MV-4-11 (cell line): ENCODE results near the gene RUNX3.

ENCODE experiments used
- DNase-seq: peaks from one replicate; lab custom pipeline; 2025; lab: John Stamatoyannopoulos, UW

RUNX3 gene

DNA sequence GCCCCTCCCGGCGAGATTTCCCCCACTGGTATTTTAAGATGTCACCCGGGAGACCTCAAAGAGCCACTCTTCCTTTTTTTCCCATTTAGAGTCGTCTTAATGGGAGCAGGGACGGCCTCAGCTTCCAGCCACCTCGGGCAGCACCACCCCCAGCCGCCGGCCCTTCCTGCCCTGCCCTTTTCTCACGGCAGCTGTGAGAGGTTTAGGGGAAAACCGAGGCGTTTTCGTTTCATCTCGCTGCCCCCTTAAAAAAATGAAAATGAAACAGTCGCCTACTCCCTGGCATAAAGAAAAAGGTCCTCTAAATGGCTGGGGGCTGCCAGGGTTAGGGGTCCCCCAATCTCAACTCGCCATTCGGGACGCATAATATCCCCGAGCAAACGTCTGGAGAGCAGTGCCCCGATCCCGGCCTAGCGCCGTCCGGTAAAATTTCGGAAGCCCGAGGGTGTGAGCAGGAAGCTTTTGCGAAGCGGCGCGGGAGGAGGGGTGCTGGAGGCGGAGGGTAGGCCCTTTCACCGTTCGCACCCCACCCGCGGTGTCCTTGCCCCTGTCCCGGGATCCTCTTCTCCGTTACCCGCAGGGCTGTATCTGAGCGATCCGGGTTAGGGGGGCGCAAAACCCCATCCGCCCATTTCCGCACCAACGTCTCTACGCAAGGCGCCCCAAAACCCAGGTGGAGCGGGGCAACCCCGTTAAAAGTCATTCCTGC lies 1.2 kb downstream of the RUNX3 start:
- DNase-seq: no peak

- peak; percentile 40 for DNase-seq
Observed at GRCh38 chr1:24927988-24928688, 1.9 kb downstream of the RUNX3 start.

DNA sequence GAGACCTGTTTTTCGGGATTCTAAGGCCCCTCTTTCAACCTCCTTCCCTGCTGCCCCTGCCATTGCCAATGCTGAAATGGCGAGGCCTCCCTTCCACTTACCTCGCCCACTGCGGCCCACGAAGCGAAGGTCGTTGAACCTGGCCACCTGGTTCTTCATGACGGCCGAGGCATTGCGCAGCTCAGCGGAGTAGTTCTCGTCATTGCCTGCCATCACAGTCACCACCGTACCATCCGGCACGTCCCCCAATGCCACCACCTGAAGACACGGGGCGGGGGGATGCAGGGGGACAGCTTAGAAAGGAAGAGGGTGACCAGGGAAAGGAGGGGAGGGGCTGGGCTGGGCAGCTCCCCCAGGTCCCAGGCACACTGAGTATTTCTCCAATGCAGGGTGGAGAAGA lies 2.6 kb downstream of the RUNX3 start:
- no peak for DNase-seq

DNA sequence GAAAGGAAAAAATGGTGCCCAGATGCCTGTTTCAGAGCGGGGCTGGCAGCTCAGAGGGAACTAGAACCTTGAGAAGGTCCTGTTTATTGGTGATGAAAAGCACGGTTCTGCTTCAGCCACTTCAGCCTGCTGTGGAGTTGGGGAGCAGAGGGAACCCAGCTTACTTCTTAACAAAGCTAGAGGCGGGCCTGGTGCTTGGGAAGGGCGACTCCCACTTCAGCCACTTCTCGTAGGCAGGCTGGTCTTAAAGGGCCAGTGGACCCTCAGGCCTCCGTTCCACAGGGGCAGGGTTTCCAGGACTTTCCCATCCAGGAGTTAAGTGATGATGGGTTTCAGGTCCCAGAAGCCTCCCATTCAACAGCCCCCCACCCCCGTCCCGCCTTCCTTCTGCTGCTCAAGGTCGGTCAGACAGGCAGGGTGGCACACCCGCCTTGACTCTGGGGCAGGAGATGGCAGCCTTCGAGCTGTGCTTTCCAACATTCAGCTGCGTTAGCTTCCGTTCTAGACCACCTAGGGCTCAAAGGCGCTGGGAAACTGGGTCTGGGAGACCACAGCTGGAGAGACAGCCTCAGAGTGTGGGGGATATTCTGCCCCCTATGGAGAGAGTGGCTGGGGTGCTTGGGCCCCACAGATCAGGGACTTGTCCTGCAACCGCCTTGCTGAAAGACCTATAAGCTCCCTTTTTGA lies 3.4 kb downstream of the RUNX3 start:
- peak; percentile 33 for DNase-seq

DNA sequence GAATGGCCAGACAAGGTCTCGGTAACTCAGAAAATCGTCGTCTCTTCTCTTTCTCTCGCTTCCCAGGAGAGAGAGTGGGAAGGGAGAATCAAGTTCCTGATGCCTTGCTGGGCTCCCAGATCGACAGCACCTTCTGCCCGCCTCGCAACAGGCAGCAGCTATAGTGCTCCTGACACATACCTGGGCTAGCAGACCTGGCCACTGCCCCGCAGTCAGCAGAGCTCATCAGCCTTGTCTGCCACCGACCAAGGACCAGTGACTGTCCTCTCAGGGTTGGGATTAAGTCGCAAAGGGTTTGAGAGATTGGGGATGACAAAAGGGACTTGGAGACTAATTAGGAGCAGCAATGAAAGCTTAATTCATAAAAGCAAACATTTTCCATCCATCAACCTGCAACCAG lies 4.1 kb downstream of the RUNX3 start:
- DNase-seq: no peak

- DNase-seq: no peak
Observed at GRCh38 chr1:24925082-24925779, 4.8 kb downstream of the RUNX3 start.

DNA sequence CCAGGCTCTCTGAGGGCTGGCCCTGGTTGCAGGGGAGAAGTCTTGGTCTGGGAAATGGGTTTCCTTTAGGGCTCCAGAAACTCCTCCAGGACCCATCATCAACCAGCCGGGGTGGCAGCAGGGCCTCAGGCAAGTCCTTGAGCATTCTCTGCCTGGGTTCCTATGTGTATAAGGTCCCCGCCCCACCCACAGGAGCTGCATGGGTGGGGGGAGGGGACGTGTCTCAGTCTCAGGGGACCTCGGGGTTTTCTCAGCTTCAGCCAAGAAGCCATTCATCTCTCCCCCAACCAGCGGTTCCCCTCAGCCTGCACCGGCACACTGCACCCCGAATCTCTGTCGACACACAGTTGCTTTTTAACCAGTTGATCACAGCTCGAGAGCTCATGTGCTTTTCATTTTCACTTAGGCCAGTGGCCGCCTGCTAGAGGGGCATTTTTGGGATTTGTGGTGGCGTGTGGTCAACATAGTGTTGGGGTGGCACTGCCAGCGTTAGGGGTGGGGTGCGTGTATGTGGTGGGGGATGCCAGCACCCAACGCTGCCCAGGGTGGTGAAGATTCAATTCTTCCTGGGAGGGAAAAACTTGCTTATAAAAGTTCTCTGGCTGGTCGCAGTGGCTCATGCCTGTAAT lies 6.5 kb downstream of the RUNX3 start:
- no peak for DNase-seq

DNA sequence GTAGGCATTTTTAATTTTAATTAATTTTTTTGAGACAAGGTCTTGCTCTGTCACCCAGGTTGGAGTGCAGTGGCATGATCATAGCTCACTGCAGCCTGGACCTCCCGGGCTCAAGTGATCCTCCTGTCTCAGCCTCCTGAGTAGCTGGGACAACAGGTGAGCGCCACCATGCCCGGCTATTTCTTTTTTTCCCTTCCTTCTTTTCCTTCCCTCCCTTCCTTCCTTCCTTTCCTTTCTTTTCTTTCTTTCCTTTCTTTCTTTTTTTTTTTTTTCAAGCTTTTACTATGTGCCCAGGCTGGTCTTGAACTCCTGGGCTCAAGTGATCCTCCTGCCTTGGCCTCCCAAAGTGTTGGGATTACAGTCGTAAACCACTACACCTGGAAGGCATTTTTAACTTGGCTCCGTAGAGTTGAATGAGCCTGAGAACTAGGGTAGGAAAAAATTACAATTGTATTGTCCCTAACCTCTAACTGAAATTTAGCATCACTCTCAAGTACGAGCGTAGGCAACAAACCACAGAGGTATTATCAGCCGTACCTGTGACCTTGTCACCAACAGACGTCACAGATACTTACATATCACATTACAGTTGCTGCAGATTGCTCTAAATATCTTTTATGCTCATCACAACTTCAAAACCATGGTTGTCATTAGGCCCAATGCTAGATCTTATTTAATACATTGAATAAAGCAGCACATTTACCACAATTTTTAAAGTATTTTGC lies 8.0 kb downstream of the RUNX3 start:
- no peak for DNase-seq

DNA sequence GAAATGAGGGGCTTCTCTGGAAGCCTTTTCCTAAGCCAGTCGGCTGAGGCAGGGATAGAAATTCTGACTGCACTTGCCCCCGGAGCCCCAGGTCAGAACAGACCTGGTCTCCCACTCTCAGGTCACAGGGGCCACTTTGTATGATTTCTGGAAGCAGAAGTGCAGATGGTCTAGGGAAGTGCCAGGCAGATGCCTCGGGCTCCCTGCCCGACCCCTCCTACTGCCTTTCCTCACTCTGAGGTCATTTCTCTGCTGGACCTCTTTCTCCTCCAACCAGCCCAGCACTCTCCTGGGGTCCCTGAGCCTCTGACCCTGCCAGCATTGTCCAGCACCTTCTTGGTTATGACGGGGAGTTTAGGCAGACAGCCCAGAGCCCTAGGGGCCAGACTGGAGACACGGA lies 8.7 kb downstream of the RUNX3 start:
- DNase-seq: no peak

DNA sequence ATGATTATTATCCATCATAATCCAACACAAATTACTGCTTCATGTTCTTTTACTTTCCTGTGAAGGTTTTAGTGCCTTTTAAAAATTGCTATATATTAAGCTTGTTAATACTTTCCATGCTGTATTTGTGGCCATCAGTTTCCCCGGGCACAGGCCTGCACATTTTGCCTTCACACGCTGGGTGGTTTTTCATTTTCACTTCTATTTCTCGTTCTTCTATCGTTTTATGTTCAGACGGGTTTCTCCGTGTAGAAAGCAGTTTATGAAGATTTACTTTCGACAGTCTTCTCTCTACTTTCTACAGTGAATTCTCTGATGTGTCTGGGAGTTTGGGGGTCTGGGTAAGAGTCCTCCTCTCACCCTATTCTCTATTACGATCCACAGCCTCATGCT lies 9.5 kb downstream of the RUNX3 start:
- no peak for DNase-seq

DNA sequence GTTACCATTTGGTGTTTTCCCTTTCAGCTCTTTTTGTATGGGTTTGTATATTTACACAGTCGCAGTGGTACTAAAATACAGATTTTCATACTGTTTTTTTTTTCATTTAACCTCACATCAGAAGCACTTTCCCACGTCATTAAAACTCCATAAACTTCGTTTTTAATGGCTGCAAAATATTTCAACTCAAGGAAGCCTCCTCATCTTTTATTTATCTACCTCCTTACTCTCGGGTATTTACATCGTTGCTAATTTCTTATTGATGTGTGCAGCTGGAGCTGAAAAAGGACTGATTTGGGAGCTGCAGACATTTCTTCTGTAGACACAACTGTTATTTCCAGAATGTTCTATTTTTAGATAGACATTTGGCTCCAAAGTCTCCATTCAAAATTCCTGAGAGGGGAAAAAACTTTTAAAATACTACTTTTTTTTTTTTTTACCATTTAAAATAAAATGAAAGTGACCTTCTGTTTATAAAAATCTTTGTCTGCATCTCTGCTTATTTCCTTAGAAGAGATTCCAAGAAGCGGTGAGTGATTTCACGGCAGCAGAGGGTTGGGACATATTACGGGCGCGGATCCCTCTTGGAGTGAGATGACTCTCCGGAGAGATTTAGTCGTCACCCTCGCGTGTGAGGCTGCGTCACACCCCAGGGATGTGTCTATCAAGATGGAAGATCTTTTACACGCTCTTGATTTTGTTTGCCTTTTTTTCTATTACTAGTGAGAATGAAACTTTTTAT lies 10.1 kb downstream of the RUNX3 start:
- DNase-seq: no peak

DNA sequence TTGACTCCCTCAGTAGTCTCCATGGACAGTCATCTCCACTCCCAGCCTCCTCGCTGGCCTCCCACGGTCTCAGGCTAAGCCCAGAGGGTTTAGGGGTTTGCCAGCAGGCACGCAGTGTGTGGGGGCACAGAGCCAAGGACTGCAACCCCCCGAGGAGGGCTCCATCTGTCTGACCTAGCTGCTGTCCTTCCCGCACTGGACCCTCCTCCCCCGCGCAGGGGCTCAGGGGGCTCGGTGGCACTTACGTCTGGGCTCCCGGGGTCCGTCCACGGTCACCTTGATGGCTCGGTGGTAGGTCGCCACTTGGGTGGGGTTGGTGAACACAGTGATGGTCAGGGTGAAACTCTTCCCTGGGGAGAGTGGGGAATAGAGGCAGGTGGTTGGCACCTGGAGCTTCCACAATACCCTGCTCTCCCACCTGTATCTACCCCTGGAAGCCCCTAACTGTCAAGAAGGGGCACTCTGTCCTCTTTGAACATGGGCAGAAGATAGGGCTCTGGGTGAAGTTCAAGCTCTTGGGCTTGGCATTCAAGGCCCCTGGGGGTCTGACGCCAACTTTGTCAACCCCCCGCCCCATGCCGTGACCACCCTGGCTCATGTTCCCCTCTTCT lies 11.0 kb downstream of the RUNX3 start:
- DNase-seq: no peak

DNA sequence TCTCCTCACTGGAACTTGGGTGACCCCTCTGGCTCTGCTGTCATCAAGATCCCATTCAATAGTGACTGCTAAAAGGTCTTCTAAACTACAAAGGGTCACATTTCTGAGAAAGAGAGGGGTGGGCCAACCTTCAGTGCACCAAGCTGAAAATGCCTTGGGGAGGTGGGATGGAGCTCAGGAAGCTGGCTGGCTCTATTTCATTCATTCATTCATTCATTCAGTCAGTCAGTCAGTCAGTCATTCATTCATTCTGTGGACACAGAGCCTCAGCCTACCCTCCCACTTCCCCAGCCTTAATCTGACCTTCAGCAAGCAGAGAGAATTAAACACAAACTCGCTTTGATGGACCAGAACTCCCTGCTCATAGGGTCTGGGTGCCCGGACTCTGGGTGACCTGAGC lies 11.7 kb downstream of the RUNX3 start:
- DNase-seq: no peak

- no peak for DNase-seq
Observed at GRCh38 chr1:24917327-24918074, 12.6 kb downstream of the RUNX3 start.

DNA sequence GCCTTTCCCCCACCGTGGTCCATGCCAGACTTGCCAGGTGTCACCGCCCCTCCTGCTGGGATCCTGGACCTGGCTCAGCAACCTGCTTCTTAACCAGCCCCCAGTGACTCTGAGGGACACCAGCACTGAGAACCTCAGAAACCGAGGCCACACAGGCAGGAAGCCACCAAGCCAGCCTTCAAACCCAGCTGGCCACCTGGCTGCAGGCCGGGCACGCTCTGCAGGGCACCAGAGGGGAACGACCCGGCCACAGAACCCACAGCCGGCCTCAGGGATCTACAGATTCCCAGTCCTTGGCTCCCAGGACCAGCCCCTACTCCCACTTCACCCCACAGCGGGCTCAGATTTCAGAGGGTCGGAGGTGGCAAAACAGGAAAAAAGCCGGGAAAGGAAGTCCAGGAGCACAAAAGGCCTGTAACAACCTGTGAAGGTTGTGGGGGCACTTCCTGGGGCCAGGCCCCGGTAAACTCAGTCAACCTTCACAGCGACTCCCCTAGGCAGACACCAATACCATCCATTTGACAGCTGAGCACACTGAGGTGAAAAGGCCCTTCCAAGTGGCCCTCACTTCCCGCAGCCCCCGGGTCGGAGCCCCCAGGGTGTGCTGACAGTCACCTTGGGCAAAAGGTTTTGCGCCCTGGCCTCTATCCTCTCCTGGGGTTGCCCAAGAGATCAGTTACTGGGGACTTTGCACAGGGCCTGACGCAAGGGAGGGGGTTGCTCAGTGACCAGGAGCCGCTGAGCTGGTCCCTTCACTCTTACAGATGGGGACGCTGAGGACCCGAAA lies 14.1 kb downstream of the RUNX3 start:
- DNase-seq: no peak

DNA sequence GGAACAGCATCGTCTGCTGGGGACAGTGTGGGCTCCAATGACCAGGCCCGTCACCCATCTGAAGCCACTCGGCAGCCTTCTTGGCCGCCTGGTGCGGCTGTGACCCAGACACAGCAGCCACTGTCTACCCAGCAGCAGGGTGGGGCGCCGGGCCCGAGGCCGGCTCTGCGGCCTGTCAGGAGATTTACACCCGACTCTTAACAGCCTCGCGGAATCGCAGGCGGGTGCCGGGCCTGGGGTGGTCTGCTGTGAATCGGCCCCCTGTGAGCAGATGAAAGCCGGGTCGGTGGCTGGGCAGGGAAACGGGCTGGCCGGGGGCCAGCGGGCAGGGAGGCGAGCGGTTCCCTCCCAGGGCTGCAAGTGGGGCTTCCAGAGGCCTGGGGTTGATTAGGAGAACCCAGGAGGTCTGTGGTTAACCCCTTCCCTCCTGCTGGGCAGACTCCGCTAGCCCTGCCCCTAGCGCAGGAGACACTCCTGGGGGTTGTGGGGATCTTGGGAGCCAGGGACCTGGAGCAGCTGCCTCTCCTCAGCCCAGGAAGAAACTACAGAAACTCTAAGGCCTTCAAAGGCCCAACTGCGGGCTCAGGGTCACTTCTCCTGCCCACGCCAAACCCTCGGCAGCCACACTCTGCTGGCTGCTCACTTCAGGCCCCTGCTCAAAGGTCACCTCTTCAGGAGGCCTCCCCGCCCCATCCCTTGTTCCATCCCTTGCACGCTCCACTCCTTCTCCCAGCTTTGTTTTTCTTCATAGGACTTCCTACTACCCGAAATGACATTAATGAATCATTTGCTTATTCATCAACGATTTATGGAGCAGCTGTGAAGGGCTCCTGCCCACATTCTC lies 15.6 kb downstream of the RUNX3 start:
- DNase-seq: no peak

GRCh38 chr1:24913616-24914225 lies 16.4 kb downstream of the RUNX3 start:
- DNase-seq: no peak

DNA sequence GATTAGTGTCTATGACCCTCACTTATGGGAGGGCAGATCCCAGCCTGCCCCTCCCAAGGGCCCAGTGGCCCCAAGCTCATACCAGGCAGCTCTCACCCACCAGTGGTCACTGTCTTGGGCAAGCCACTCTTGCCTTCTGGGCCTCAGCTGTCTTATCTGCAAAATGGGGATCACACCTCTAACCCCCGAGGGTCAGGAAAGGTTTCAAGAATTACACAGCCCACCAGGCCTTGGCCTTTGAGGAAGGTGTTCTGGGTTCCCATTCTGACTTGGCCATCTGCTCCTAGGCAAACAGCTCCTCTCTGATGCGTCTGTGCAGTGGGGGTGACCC lies 16.8 kb downstream of the RUNX3 start:
- DNase-seq: no peak
